Esophagus squamous epithelium (tissue), 4 donors: ENCODE measurements around the gene ELMO2.
A peak's percentile ranks its signal among the peaks of the same experiment; 100 is the strongest.

Experiments used
- CTCF ChIP-seq, 6 experiments: fragments of 450-650 bp in 4 of 6; fragments of 200-600 bp in 2 of 6; sonication (generic) in 2 of 6; IDR thresholded peaks; one replicate each; pipeline ENCODE4 v1.5.1; 2016 to 2019; ENCODE audit warnings: antibody characterized with exemption in 6 of 6, mild to moderate bottlenecking in 4 of 6, moderate library complexity in 4 of 6
- POLR2A ChIP-seq, 4 donors: fragments of 450-650 bp; IDR thresholded peaks; one replicate each; pipeline ENCODE4 v1.6.1; 2017; ENCODE audit warnings: antibody characterized with exemption in 4 of 4, mild to moderate bottlenecking in 4 of 4, moderate library complexity in 3 of 4

GRCh38 chr20:46363874-46364669, 42.3 kb downstream of the ELMO2 start:
- peak in 1 of 6 experiments; percentile 30 for TF ChIP-seq CTCF (IDR thresholded peaks at IDR 0.05)
- TF ChIP-seq POLR2A (IDR thresholded peaks at IDR 0.05) = peak in 3 of 4 donors; percentile 28 to 89 (median 80)
